A673 (cell line): ENCODE results near the gene PPP2CA. TPM values are rescaled to one million over a fixed set of nuclear protein-coding genes. Genes with fewer than 3 reads are reported as not detected.
A peak's percentile ranks its signal among the peaks of the same experiment; 100 is the strongest.

ENCODE experiments used
- BruUV-seq: library from RNA; stranded (reverse); fragments of 400-500 nt; replicated peaks from 2 replicates; lab custom pipeline; 2021; lab: Mats Ljungman, UMichigan
- CTCF ChIA-PET: fragments of 300-600 bp; sonication (Branson Sonifier 250); formaldehyde crosslinking; loops from one replicate; lab custom pipeline; 2022; ENCODE audit warnings: antibody characterized with exemption; lab: Charles Lee
- POLR2A ChIA-PET: fragments of 300-600 bp; sonication (Branson Sonifier 250); formaldehyde crosslinking; loops from one replicate; lab custom pipeline; 2022; ENCODE audit warnings: antibody characterized with exemption; ENCODE audit not compliant: low non-redundant PET; lab: Charles Lee
- DNase-seq: peaks from one replicate; pipeline ENCODE4 v3.0.0-alpha.2; 2015; ENCODE audit warnings: low spot score
- H3K27ac ChIP-seq: fragments of 200-600 bp; sonication (generic); 2 replicates; pipeline ENCODE4 v1.5.1; 2016; ENCODE audit warnings: mixed run types, low read depth, mild to moderate bottlenecking, mixed read lengths, antibody characterized with exemption, low read length; ENCODE audit not compliant: poor library complexity, severe bottlenecking
- H3K27me3 ChIP-seq: fragments of 200-600 bp; sonication (generic); replicated peaks from 2 replicates; pipeline ENCODE4 v1.6.1; 2017; ENCODE audit warnings: mixed run types, low read depth, mild to moderate bottlenecking, mixed read lengths, antibody characterized with exemption, low read length; ENCODE audit not compliant: insufficient read depth, poor library complexity
- H3K36me3 ChIP-seq: fragments of 200-600 bp; sonication (generic); 2 replicates; pipeline ENCODE4 v1.6.1; 2016; ENCODE audit warnings: mixed run types, mild to moderate bottlenecking, mixed read lengths, antibody characterized with exemption, low read length; ENCODE audit not compliant: insufficient read depth, poor library complexity, severe bottlenecking
- H3K4me1 ChIP-seq: fragments of 200-600 bp; sonication (generic); 2 replicates; pipeline ENCODE4 v1.6.1; 2017; ENCODE audit warnings: mixed run types, mild to moderate bottlenecking, mixed read lengths, antibody characterized with exemption, low read length; ENCODE audit not compliant: insufficient read depth, poor library complexity, severe bottlenecking
- H3K4me3 ChIP-seq: fragments of 200-600 bp; sonication (generic); 2 replicates; pipeline ENCODE4 v1.5.1; 2016; ENCODE audit warnings: low read depth, mixed run types, mild to moderate bottlenecking, mixed read lengths, low read length; ENCODE audit not compliant: poor library complexity, severe bottlenecking
- H3K9me3 ChIP-seq: fragments of 200-600 bp; sonication (generic); 2 replicates; pipeline ENCODE4 v1.6.1; 2016; ENCODE audit warnings: mixed run types, low read depth, mild to moderate bottlenecking, mixed read lengths, antibody characterized with exemption, low read length; ENCODE audit not compliant: poor library complexity, severe bottlenecking
- EZH2 ChIP-seq: fragments of 200-600 bp; sonication (generic); IDR thresholded peaks from 2 replicates; pipeline ENCODE4 v1.6.1; 2017; ENCODE audit warnings: borderline replicate concordance, low read depth, mild to moderate bottlenecking, mixed read lengths, antibody characterized with exemption, low read length; ENCODE audit not compliant: poor library complexity, severe bottlenecking
- intact Hi-C: fragments of 100-400 bp; cut with micrococcal nuclease; formaldehyde crosslinking; loops from one replicate; pipeline ENCODE4 v1.10.0; 2022; ENCODE audit not compliant: unreplicated experiment
- total RNA-seq: library from RNA; stranded (reverse); gene quantifications from 2 replicates; pipeline ENCODE4 v1.2.3, GENCODE V29; 2021
- TF ChIP-seq, protein P1 (sequence below): fragments of 300-800, 200-600 bp; sonication (generic); conservative IDR thresholded peaks from 2 replicates; pipeline ENCODE4 v1.5.1; 2017; ENCODE audit warnings: low read depth, mild to moderate bottlenecking, antibody characterized with exemption, low read length, moderate library complexity, mixed read lengths

Gene PPP2CA
- total RNA-seq, 1 experiment from 2014 or later, result 227 TPM

DNA sequence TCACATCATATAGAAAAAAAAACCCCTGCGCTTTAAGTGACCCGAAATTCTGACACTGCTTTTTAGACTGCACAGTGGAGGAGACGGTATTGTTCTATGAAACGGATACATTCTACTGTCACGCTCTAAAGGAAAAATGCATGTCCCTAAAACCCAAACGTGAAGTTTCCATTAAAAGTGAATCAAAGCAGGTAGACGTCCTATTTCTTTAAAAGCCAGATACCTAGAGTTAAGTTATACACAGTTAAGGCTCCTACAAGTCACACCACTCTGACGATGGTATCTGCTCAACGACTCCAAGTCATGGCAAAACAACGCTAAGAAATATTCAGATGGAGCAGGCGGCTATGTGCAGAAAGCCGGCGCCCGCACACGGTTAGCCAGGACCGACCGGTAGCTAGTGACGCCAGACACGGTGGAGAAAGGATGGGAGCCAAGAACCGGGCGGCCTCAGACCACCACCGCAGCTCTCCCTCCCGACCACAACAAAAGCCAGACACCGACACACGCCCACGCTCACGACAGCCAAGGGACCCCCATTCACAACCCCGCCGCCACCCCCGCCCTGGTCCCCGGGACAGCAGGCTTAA, 49.9 kb downstream of the PPP2CA start:
- intact Hi-C loops, result no loop called here
- peaks cover 27% of the 10 kb centered on the region for H3K36me3 ChIP-seq
- H3K27ac ChIP-seq, result peak overlapping the region; percentile 100
- H3K4me1 ChIP-seq, result peaks cover 20% of the 10 kb centered on the region
- no peak for TF ChIP-seq EZH2
- TF ChIP-seq, protein P1, sequence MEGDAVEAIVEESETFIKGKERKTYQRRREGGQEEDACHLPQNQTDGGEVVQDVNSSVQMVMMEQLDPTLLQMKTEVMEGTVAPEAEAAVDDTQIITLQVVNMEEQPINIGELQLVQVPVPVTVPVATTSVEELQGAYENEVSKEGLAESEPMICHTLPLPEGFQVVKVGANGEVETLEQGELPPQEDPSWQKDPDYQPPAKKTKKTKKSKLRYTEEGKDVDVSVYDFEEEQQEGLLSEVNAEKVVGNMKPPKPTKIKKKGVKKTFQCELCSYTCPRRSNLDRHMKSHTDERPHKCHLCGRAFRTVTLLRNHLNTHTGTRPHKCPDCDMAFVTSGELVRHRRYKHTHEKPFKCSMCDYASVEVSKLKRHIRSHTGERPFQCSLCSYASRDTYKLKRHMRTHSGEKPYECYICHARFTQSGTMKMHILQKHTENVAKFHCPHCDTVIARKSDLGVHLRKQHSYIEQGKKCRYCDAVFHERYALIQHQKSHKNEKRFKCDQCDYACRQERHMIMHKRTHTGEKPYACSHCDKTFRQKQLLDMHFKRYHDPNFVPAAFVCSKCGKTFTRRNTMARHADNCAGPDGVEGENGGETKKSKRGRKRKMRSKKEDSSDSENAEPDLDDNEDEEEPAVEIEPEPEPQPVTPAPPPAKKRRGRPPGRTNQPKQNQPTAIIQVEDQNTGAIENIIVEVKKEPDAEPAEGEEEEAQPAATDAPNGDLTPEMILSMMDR, result no peak
- no TSS peak for BruUV-seq
- peak; percentile 23 for DNase-seq
- H3K9me3 ChIP-seq, result no peaks in the 10 kb centered on the region
- H3K27me3 ChIP-seq, result no peaks in the 10 kb centered on the region
- CTCF ChIA-PET, result no interaction called here
- H3K4me3 ChIP-seq, result peak overlapping the region; percentile 88
- POLR2A ChIA-PET, result no interaction called here

DNA sequence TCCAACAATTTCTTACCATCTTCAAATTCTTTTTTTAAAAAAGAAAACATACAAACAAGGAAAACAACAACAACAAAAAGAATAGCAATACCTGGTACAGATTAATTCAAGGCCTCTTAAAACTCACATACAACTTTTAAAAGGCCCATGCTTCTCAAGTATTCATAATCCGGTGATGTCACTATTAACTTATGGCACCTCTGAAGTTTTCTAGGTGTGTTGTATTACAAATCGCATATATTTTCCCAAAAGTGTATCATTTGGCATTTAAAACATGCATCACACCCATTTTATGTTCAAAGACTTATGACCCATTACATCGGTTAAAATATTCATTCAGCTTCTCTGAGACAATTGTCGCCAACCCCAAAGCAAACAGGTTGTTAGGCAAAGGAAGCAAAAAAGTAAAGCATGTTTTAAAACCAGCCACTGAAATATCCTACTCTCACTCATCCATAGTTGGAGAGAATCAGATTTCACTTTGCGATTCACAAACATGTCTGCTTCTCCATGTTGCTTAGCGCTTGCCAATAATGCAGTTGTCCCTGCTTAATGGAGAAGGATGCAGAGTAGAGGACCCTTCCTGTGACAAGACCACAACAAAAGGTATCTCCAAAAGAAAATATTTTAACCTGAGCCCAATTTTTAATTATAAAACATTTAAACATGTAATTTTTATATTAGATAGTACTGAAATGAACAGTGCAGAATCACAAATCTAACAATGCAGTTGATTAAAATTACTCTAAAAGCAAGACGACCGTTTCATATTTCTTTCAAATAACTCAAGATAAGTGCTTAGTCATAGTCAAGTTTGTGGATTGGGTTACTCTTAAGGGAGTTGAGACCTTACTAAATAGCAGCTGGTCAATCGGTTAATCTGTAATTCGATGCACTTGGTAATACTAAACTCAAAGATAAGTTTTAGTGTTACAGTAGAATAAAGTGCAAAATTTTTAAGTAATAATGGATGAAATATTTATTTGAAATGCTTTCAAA, 50.7 kb downstream of the PPP2CA start:
- H3K27me3 ChIP-seq, result no peaks in the 10 kb centered on the region
- POLR2A ChIA-PET, result no interaction called here
- CTCF ChIA-PET, result no interaction called here
- H3K4me1 ChIP-seq, result peaks cover 20% of the 10 kb centered on the region
- intact Hi-C loops, result no loop called here
- BruUV-seq, result TSS peak; percentile 53
- peak overlapping the region; percentile 88 for H3K4me3 ChIP-seq
- peak; percentile 43 for DNase-seq
- H3K27ac ChIP-seq, result peak overlapping the region; percentile 100
- TF ChIP-seq EZH2, result no peak
- TF ChIP-seq, protein P1, result no peak
- H3K36me3 ChIP-seq, result peaks cover 36% of the 10 kb centered on the region
- no peaks in the 10 kb centered on the region for H3K9me3 ChIP-seq

DNA sequence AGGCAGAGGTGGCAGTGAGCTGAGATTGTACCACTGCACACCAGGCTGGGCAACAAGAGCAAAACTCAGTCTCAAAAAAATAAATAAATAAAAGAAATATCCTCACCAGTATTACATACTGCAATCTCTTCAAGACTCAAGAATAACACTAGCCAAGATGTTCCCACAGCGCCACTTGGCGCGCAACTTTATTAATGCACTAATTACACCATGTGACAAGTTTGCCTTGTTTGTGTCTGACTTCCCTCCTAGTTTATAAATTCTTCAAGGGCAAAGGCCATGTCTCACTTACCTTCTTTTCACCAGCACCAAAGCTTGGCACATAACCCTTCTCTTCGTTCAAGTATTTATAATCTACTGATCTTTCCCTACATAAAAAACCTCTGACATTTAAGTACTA, 53.9 kb downstream of the PPP2CA start:
- BruUV-seq, result no TSS peak
- POLR2A ChIA-PET, result interaction anchor here (0.6 kb wide), 1 partner anchor 1962 kb away, joined by 4 read pairs; no protein-coding TSS in a partner anchor
- Histone ChIP-seq H3K27ac (no peak overlapping the region), H3K9me3 (no peaks in the 10 kb centered on the region), H3K27me3 (no peaks in the 10 kb centered on the region), H3K36me3 (peaks cover 60% of the 10 kb centered on the region), H3K4me3 (no peak overlapping the region), H3K4me1 (peaks cover 20% of the 10 kb centered on the region)
- CTCF ChIA-PET, result no interaction called here
- intact Hi-C loops, result no loop called here
- TF ChIP-seq EZH2, result no peak
- TF ChIP-seq, protein P1, result peak; percentile 63
- peak; percentile 82 for DNase-seq
